WERI-Rb-1 (cell line): Measurements from ENCODE around the gene PRPH2.
A peak's percentile ranks its signal among the peaks of the same experiment; 100 is the strongest.
"Not testable (repeated sequence)": the region's sequence is repeated elsewhere in the genome, so short reads cannot be mapped to it uniquely, and the experiment has no call there.

Experiments
- DNase-seq: peaks from one replicate; pipeline ENCODE4 v3.0.0-alpha.2; 2020
- H3K27ac ChIP-seq: fragments of 250-450 bp; sonication (Bioruptor Pico); 2 replicates; pipeline ENCODE4 v1.5.1; 2020; ENCODE audit warnings: mild to moderate bottlenecking, moderate library complexity
- H3K27me3 ChIP-seq: fragments of 250-450 bp; sonication (Bioruptor Pico); 2 replicates; pipeline ENCODE4 v1.5.1; 2021; ENCODE audit warnings: mild to moderate bottlenecking, low read depth, moderate library complexity; ENCODE audit not compliant: insufficient read depth, severe bottlenecking
- H3K36me3 ChIP-seq: fragments of 250-450 bp; sonication (Bioruptor Pico); 2 replicates; pipeline ENCODE4 v1.5.1; 2020; ENCODE audit warnings: mild to moderate bottlenecking, moderate library complexity
- H3K4me3 ChIP-seq: 2 replicates; pipeline ENCODE4 v1.5.1; 2011; ENCODE audit warnings: low read depth, mild to moderate bottlenecking, control low read depth, low read length
- H3K9me3 ChIP-seq: fragments of 250-450 bp; sonication (Bioruptor Pico); 2 replicates; pipeline ENCODE4 v1.5.1; 2021; ENCODE audit warnings: mild to moderate bottlenecking, moderate library complexity; ENCODE audit not compliant: severe bottlenecking
- TF ChIP-seq, protein P1 (sequence below): IDR thresholded peaks from 2 replicates; pipeline ENCODE4 v1.5.1; 2011; ENCODE audit warnings: low read depth, mild to moderate bottlenecking, control low read depth, inconsistent platforms, low read length

The PRPH2 gene

DNA sequence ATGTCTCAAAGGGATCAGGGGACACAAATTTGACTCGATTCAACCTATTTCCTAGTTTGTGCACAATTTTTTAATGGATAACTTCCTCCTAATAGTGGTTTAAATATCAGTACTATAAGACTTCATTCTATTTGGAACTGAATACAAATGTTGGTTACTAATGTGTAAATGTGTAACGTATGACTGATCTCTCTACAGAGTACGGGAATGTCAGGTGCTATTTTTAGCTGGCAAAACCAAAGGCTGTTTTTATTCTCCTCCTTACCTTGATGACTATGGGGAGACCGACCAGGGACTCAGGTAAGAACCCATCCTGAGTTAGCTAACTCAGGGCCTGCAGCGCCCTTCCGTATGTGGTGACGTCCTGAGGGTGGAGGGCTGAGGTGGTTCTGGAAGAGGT is 33.0 kb downstream of the PRPH2 start:
- H3K27ac ChIP-seq = no peak overlapping the region; the same call in 1 of the 2 replicates
- H3K9me3 ChIP-seq = peaks cover 9% of the 10 kb centered on the region
- TF ChIP-seq, protein P1, sequence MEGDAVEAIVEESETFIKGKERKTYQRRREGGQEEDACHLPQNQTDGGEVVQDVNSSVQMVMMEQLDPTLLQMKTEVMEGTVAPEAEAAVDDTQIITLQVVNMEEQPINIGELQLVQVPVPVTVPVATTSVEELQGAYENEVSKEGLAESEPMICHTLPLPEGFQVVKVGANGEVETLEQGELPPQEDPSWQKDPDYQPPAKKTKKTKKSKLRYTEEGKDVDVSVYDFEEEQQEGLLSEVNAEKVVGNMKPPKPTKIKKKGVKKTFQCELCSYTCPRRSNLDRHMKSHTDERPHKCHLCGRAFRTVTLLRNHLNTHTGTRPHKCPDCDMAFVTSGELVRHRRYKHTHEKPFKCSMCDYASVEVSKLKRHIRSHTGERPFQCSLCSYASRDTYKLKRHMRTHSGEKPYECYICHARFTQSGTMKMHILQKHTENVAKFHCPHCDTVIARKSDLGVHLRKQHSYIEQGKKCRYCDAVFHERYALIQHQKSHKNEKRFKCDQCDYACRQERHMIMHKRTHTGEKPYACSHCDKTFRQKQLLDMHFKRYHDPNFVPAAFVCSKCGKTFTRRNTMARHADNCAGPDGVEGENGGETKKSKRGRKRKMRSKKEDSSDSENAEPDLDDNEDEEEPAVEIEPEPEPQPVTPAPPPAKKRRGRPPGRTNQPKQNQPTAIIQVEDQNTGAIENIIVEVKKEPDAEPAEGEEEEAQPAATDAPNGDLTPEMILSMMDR = no peak
- DNase-seq = no peak
- H3K4me3 ChIP-seq = no peak overlapping the region
- peaks cover 77% of the 10 kb centered on the region for H3K36me3 ChIP-seq
- no peaks in the 10 kb centered on the region for H3K27me3 ChIP-seq

- no peaks in the 10 kb centered on the region for H3K27me3 ChIP-seq
- peaks cover 77% of the 10 kb centered on the region for H3K36me3 ChIP-seq
- TF ChIP-seq, protein P1 = no peak
- no peak overlapping the region for H3K27ac ChIP-seq
- no peak overlapping the region for H3K4me3 ChIP-seq
- peaks cover 9% of the 10 kb centered on the region for H3K9me3 ChIP-seq
- DNase-seq = no peak
Observed at GRCh38 chr6:42688281-42688680, 34.1 kb downstream of the PRPH2 start.

DNA sequence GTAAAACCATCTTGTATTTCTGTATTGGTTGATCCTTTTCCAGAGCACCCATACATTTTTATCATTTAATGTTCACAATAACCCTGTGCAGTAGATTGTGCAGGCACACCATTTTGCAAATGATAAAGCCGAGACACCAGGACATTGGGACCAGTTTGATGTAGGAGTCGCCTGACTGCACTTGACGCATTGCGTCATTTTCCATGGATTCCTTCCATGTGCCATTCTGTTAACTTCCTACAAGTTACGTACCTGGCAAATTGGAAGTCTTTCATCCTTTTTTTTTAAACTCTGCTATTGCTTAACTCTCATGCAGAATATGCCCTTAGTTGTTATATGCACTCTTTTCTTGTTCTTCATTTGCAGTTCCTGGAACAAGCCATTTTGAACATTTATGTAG is 43.0 kb downstream of the PRPH2 start:
- H3K9me3 ChIP-seq = no peaks in the 10 kb centered on the region
- H3K27me3 ChIP-seq = no peaks in the 10 kb centered on the region
- H3K36me3 ChIP-seq = peaks cover 84% of the 10 kb centered on the region
- H3K27ac ChIP-seq = no peak overlapping the region
- H3K4me3 ChIP-seq = no peak overlapping the region
- no peak for DNase-seq
- TF ChIP-seq, protein P1 = no peak

DNA sequence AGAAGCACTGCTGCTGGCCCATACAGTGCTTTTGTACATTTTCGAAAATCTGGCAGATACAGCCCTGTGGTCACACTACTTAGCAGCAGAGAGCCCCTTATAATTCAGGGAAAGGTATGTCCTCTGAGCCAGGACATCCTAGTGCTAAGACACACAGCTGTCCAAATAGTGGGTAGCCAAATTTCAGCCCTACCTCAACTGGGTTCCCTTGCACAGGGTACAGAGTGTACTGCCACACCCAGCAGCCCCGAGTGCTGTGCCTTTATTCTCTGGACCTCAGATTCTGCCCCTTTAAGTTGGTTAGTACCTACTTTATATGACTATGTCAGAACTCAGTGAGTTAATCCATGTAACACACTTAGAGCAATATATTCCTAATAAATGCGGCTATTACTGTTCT is 47.6 kb downstream of the PRPH2 start:
- Histone ChIP-seq H3K27ac (no peak overlapping the region), H3K36me3 (peaks cover 77% of the 10 kb centered on the region), H3K4me3 (no peak overlapping the region), H3K9me3 (no peaks in the 10 kb centered on the region), H3K27me3 (no peaks in the 10 kb centered on the region)
- TF ChIP-seq, protein P1 = no peak
- no peak for DNase-seq

GRCh38 chr6:42674368-42674767 is 48.0 kb downstream of the PRPH2 start:
- H3K4me3 ChIP-seq, H3K9me3 ChIP-seq, H3K27me3 ChIP-seq: not testable (repeated sequence)
- H3K27ac ChIP-seq = peak overlapping the region; percentile 6; the same call in 1 of the 2 replicates
- H3K36me3 ChIP-seq = peaks cover 77% of the 10 kb centered on the region
- peak; percentile 72 for DNase-seq

GRCh38 chr6:42664718-42665117 is 57.7 kb downstream of the PRPH2 start:
- Histone ChIP-seq H3K27ac (no peak overlapping the region), H3K9me3 (no peaks in the 10 kb centered on the region), H3K27me3 (no peaks in the 10 kb centered on the region), H3K4me3 (no peak overlapping the region), H3K36me3 (peaks cover 68% of the 10 kb centered on the region)
- TF ChIP-seq, protein P1 = no peak
- DNase-seq = no peak
